Smooth muscle cell (in vitro differentiated cells): ENCODE measurements around the gene HGS. TPM values are rescaled to one million over a fixed set of nuclear protein-coding genes. Genes with fewer than 3 reads are reported as not detected.

Experiments used
- DNase-seq: peaks from one replicate; lab custom pipeline; 2025; ENCODE audit not compliant: unreplicated experiment; lab: John Stamatoyannopoulos, UW
- H2AFZ ChIP-seq: fragments of 200-600 bp; sonication (generic); 2 replicates; pipeline ENCODE4 v1.6.0; 2016; ENCODE audit warnings: antibody characterized with exemption, low read depth, mild to moderate bottlenecking
- H3F3A ChIP-seq: fragments of 200-600 bp; sonication (generic); 2 replicates; pipeline ENCODE4 v1.6.0; 2017; ENCODE audit warnings: antibody characterized with exemption, low read depth
- H3K27ac ChIP-seq: fragments of 200-600 bp; sonication (generic); 2 replicates; pipeline ENCODE4 v1.5.1; 2016; ENCODE audit warnings: low read depth, mild to moderate bottlenecking
- H3K27me3 ChIP-seq: fragments of 200-600 bp; sonication (generic); 2 replicates; pipeline ENCODE4 v1.6.1; 2016; ENCODE audit warnings: low read depth, mild to moderate bottlenecking
- H3K36me3 ChIP-seq: fragments of 200-600 bp; sonication (generic); 2 replicates; pipeline ENCODE4 v1.5.1; 2016; ENCODE audit warnings: low read depth
- H3K4me1 ChIP-seq: fragments of 200-600 bp; sonication (generic); 2 replicates; pipeline ENCODE4 v1.5.1; 2016; ENCODE audit warnings: low read depth
- H3K4me2 ChIP-seq: fragments of 200-600 bp; sonication (generic); 2 replicates; pipeline ENCODE4 v1.6.0; 2016; ENCODE audit warnings: mild to moderate bottlenecking
- H3K4me3 ChIP-seq: fragments of 200-600 bp; sonication (generic); 2 replicates; pipeline ENCODE4 v1.5.1; 2016; ENCODE audit warnings: mild to moderate bottlenecking
- H3K79me2 ChIP-seq: fragments of 200-600 bp; sonication (generic); 2 replicates; pipeline ENCODE4 v1.6.0; 2016; ENCODE audit warnings: low read depth, mild to moderate bottlenecking
- H3K9ac ChIP-seq: fragments of 200-600 bp; sonication (generic); 2 replicates; pipeline ENCODE4 v1.6.0; 2016; ENCODE audit warnings: low read depth
- H3K9me3 ChIP-seq: fragments of 200-600 bp; sonication (generic); replicated peaks from 2 replicates; pipeline ENCODE4 v1.5.1; 2016; ENCODE audit warnings: low read depth
- H4K20me1 ChIP-seq: fragments of 200-600 bp; sonication (generic); 2 replicates; pipeline ENCODE4 v1.6.0; 2016; ENCODE audit warnings: low read depth
- CTCF ChIP-seq: fragments of 200-600 bp; sonication (generic); IDR thresholded peaks from 2 replicates; pipeline ENCODE4 v1.5.1; 2017; ENCODE audit warnings: borderline replicate concordance, mild to moderate bottlenecking, antibody characterized with exemption; ENCODE audit not compliant: insufficient read depth, poor library complexity, severe bottlenecking
- WGBS: methylation state at CpG from one replicate; pipeline ENCODE4 v1.1.7; 2016; ENCODE audit warnings: low lambda C conversion rate; 5-methylcytosine and 5-hydroxymethylcytosine counted together
- polyA plus RNA-seq: library from polyadenylated mRNA; unstranded; fragments of >200 nt; fragmentation: Nextera tagmentation; extraction: Ambion mirVana; gene quantifications from 2 replicates; pipeline ENCODE4 v1.2.1, GENCODE V29; 2016
- total RNA-seq: library from RNA; depleted of rRNA; stranded (reverse); fragments of >200 nt; gene quantifications from 2 replicates; pipeline ENCODE4 v1.2.3, GENCODE V29; 2014

HGS gene
- total RNA-seq, result 64.9 and 68.0 TPM in 2 replicates
- 164 and 194 TPM in 2 replicates for polyA plus RNA-seq

- Histone ChIP-seq H4K20me1 (peaks cover 48% of the 10 kb centered on the region), H3K9me3 (no peaks in the 10 kb centered on the region), H3K36me3 (no peaks in the 10 kb centered on the region), H3K9ac (peak within 1 kb of the TSS; percentile 99), H3K27ac (peak within 1 kb of the TSS; percentile 98), H3K79me2 (peaks cover 82% of the 10 kb centered on the region), H3K4me2 (peak within 1 kb of the TSS; percentile 97), H3K27me3 (no peaks in the 10 kb centered on the region), H2AFZ (peak within 1 kb of the TSS; percentile 91), H3K4me3 (peak within 1 kb of the TSS; percentile 98), H3F3A (no peaks in the 10 kb centered on the region), H3K4me1 (peaks cover 18% of the 10 kb centered on the region)
- WGBS, result under 1% methylated on average over 90 of the region's 112 CpGs
- no peak for TF ChIP-seq CTCF
- DNase-seq, result peak; percentile 91
Observed at GRCh38 chr17:81683584-81684441, at the start of gene HGS, which contains the start of gene ARL16. Gene HGS (plus strand): TSS chr17:81684011. CDS start chr17:81684067, 56 bp downstream. Gene ARL16 (minus strand): TSS chr17:81683797. CDS start chr17:81683753, 44 bp downstream.

DNA sequence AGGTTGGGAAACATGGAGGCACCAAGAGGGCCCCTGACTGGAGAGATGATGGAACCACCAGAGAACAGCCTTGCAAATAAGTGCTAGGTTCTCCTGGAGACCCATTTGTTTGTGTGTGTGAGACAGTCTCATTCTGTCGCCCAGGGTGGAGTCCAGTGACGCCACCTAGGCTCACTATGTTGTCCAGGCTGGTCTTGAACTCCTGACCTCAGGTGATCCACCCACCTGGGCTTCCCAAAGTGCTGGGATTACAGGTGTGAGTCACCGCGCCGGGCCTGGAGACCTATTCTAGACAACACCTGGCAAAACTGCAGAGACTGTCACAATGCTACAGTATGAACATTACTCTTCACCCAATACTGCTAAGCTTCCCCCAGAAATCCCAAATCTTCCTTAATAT lies 48.4 kb upstream of the HGS start:
- H2AFZ ChIP-seq, result no peak overlapping the region
- no peak for TF ChIP-seq CTCF
- peaks cover 4% of the 10 kb centered on the region for H3F3A ChIP-seq
- H3K27ac ChIP-seq, result peak overlapping the region; percentile 91
- peaks cover 10% of the 10 kb centered on the region for H3K4me1 ChIP-seq
- H3K4me2 ChIP-seq, result peak overlapping the region; percentile 89
- no peaks in the 10 kb centered on the region for H3K27me3 ChIP-seq
- DNase-seq, result no peak
- no peaks in the 10 kb centered on the region for H3K9me3 ChIP-seq
- peak overlapping the region; percentile 93 for H3K9ac ChIP-seq
- peaks cover 62% of the 10 kb centered on the region for H3K79me2 ChIP-seq
- H4K20me1 ChIP-seq, result peaks cover 62% of the 10 kb centered on the region
- 76% methylated on average over 5 of the region's 5 CpGs for WGBS
- peak overlapping the region; percentile 72 for H3K4me3 ChIP-seq
- H3K36me3 ChIP-seq, result no peaks in the 10 kb centered on the region

GRCh38 chr17:81635973-81636504 lies 47.8 kb upstream of the HGS start:
- TF ChIP-seq CTCF, result no peak
- WGBS, result 34% methylated on average over 18 of the region's 18 CpGs

More at GRCh38 chr17:81635973-81636504, 47.8 kb upstream of the HGS start:
- Histone ChIP-seq H3K4me3 (peak overlapping the region; percentile 72), H3K9me3 (no peaks in the 10 kb centered on the region), H3K27me3 (no peaks in the 10 kb centered on the region), H2AFZ (no peak overlapping the region), H3K9ac (peak overlapping the region; percentile 93), H4K20me1 (peaks cover 56% of the 10 kb centered on the region), H3K4me1 (peaks cover 10% of the 10 kb centered on the region), H3K27ac (peak overlapping the region; percentile 91), H3F3A (peaks cover 4% of the 10 kb centered on the region), H3K79me2 (peaks cover 56% of the 10 kb centered on the region), H3K4me2 (peak overlapping the region; percentile 89), H3K36me3 (no peaks in the 10 kb centered on the region)
- no peak for DNase-seq
